Measurements from ENCODE around the gene LRRC25. TPM values are rescaled to one million over a fixed set of nuclear protein-coding genes. Genes with fewer than 3 reads are reported as not detected.
"Not testable (repeated sequence)": the region's sequence is repeated elsewhere in the genome, so short reads cannot be mapped to it uniquely, and the experiment has no call there.

Gene LRRC25
- polyA plus RNA-seq, 1 donor from 2014 or later: not detected

- no peaks in the 10 kb centered on the region for H3F3A ChIP-seq (ENCODE audit: insufficient read depth, low read length, poor library complexity, severe bottlenecking)
- H3K9ac ChIP-seq (ENCODE audit: low read length): no peak overlapping the region
- peaks cover 9% of the 10 kb centered on the region for H3K27me3 ChIP-seq (ENCODE audit: insufficient read depth, low read depth, low read length)
- H3K4me3 ChIP-seq (ENCODE audit: low read length): no peak overlapping the region
- H3K27ac ChIP-seq (ENCODE audit: low read length): no peak overlapping the region
- no peaks in the 10 kb centered on the region for H3K9me2 ChIP-seq (ENCODE audit: insufficient read depth, low read length)
- H3K79me2 ChIP-seq (replicated peaks; ENCODE audit: insufficient read depth, low read length): no peaks in the 10 kb centered on the region
- H4K20me1 ChIP-seq (ENCODE audit: insufficient read depth): no peaks in the 10 kb centered on the region
- H2AFZ ChIP-seq (ENCODE audit: low read depth, low read length): no peak overlapping the region
- no peak for TF ChIP-seq TAF1 (IDR thresholded peaks at IDR 0.05; ENCODE audit: low read depth)
- H3K36me3 ChIP-seq (ENCODE audit: insufficient read depth, low read length): no peaks in the 10 kb centered on the region
- H3K9me3 ChIP-seq (ENCODE audit: low read length): no peaks in the 10 kb centered on the region
- no peak overlapping the region for H3K4me2 ChIP-seq (ENCODE audit: low read length)
Measured at GRCh38 chr19:18385359-18385674, 12.1 kb downstream of the LRRC25 start.

DNA sequence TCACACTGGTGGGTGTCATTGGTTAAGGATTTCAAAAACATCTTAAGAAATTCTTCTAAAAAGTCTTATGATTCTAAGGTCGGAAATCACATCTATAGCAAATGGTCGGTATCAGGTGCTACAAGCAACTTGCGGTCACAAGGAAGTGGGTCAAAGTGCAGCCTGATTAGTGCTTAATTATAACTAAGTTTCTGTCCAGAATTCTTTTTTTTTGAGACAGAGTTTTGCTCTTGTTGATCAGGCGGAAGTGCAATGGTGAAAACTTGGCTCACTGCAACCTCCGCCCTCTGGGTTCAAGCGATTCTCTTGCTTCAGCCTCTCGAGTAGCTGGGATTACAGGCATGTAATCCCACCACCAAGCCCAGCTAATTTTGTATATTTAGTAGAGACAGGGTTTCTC lies 12.6 kb downstream of the LRRC25 start:
- Histone ChIP-seq H4K20me1 (ENCODE audit: insufficient read depth) (no peaks in the 10 kb centered on the region), H3K9me2 (ENCODE audit: insufficient read depth, low read length) (no peaks in the 10 kb centered on the region), H3K27ac (ENCODE audit: low read length) (no peak overlapping the region), H3K36me3 (ENCODE audit: insufficient read depth, low read length) (no peaks in the 10 kb centered on the region), H3K27me3 (ENCODE audit: insufficient read depth, low read depth, low read length) (peaks cover 9% of the 10 kb centered on the region), H3F3A (ENCODE audit: insufficient read depth, low read length, poor library complexity, severe bottlenecking) (no peaks in the 10 kb centered on the region), H3K9me3 (ENCODE audit: low read length) (no peaks in the 10 kb centered on the region), H3K4me3 (ENCODE audit: low read length) (no peak overlapping the region), H3K4me2 (ENCODE audit: low read length) (no peak overlapping the region), H3K9ac (ENCODE audit: low read length) (no peak overlapping the region), H3K79me2 (replicated peaks; ENCODE audit: insufficient read depth, low read length) (no peaks in the 10 kb centered on the region), H2AFZ (ENCODE audit: low read depth, low read length) (no peak overlapping the region)
- TF ChIP-seq RAD21 (conservative IDR thresholded peaks at IDR 0.05) (no peak), EZH2 (IDR thresholded peaks at IDR 0.05; ENCODE audit: borderline replicate concordance, insufficient read depth, low read length, poor library complexity, severe bottlenecking) (no peak), TAF1 (IDR thresholded peaks at IDR 0.05; ENCODE audit: low read depth) (no peak)

DNA sequence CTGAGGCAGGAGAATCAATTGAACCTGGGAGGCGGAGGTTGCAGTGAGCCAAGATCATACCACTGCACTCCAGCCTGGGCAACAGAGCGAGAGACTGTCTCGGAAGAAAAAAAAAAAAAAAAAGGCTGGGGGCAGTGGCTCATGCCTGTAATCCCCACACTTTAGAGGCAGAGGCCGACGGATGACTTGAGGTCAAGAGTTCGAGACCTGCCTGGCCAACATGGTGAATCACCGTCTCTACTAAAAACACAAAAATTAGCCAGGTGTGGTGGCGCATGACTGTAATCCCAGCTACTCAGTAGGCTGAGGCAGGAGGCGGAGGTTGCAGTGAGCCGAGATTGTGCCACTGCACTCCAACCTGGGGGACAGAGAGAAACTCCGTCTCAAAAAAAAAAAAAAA lies 13.8 kb downstream of the LRRC25 start:
- H3K27me3 ChIP-seq (ENCODE audit: insufficient read depth, low read depth, low read length); H3K27ac ChIP-seq (ENCODE audit: low read length): not testable (repeated sequence)

GRCh38 chr19:18380843-18381242 lies 16.6 kb downstream of the LRRC25 start:
- Histone ChIP-seq H3F3A (ENCODE audit: insufficient read depth, low read length, poor library complexity, severe bottlenecking) (no peaks in the 10 kb centered on the region), H4K20me1 (ENCODE audit: insufficient read depth) (no peaks in the 10 kb centered on the region), H3K9ac (ENCODE audit: low read length) (no peak overlapping the region), H3K4me3 (ENCODE audit: low read length) (no peak overlapping the region), H2AFZ (ENCODE audit: low read depth, low read length) (no peak overlapping the region), H3K9me2 (ENCODE audit: insufficient read depth, low read length) (no peaks in the 10 kb centered on the region), H3K27me3 (ENCODE audit: insufficient read depth, low read depth, low read length) (no peaks in the 10 kb centered on the region), H3K36me3 (ENCODE audit: insufficient read depth, low read length) (no peaks in the 10 kb centered on the region), H3K27ac (ENCODE audit: low read length) (no peak overlapping the region), H3K79me2 (replicated peaks; ENCODE audit: insufficient read depth, low read length) (no peaks in the 10 kb centered on the region), H3K4me2 (ENCODE audit: low read length) (no peak overlapping the region), H3K9me3 (ENCODE audit: low read length) (no peaks in the 10 kb centered on the region)
- TF ChIP-seq, protein P1, sequence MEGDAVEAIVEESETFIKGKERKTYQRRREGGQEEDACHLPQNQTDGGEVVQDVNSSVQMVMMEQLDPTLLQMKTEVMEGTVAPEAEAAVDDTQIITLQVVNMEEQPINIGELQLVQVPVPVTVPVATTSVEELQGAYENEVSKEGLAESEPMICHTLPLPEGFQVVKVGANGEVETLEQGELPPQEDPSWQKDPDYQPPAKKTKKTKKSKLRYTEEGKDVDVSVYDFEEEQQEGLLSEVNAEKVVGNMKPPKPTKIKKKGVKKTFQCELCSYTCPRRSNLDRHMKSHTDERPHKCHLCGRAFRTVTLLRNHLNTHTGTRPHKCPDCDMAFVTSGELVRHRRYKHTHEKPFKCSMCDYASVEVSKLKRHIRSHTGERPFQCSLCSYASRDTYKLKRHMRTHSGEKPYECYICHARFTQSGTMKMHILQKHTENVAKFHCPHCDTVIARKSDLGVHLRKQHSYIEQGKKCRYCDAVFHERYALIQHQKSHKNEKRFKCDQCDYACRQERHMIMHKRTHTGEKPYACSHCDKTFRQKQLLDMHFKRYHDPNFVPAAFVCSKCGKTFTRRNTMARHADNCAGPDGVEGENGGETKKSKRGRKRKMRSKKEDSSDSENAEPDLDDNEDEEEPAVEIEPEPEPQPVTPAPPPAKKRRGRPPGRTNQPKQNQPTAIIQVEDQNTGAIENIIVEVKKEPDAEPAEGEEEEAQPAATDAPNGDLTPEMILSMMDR (IDR thresholded peaks at IDR 0.05; ENCODE audit: poor library complexity, severe bottlenecking): no peak
- TF ChIP-seq EZH2 (IDR thresholded peaks at IDR 0.05; ENCODE audit: borderline replicate concordance, insufficient read depth, low read length, poor library complexity, severe bottlenecking) (no peak), POLR2AphosphoS5 (IDR thresholded peaks at IDR 0.05) (no peak), EP300 (conservative IDR thresholded peaks at IDR 0.05; ENCODE audit: poor library complexity, severe bottlenecking) (no peak), MXI1 (conservative IDR thresholded peaks at IDR 0.05; ENCODE audit: poor library complexity, severe bottlenecking) (no peak), TAF1 (IDR thresholded peaks at IDR 0.05; ENCODE audit: low read depth) (no peak), RAD21 (conservative IDR thresholded peaks at IDR 0.05) (no peak), SMC3 (conservative IDR thresholded peaks at IDR 0.05; ENCODE audit: poor library complexity) (no peak)
- TF ChIP-seq, protein P2, sequence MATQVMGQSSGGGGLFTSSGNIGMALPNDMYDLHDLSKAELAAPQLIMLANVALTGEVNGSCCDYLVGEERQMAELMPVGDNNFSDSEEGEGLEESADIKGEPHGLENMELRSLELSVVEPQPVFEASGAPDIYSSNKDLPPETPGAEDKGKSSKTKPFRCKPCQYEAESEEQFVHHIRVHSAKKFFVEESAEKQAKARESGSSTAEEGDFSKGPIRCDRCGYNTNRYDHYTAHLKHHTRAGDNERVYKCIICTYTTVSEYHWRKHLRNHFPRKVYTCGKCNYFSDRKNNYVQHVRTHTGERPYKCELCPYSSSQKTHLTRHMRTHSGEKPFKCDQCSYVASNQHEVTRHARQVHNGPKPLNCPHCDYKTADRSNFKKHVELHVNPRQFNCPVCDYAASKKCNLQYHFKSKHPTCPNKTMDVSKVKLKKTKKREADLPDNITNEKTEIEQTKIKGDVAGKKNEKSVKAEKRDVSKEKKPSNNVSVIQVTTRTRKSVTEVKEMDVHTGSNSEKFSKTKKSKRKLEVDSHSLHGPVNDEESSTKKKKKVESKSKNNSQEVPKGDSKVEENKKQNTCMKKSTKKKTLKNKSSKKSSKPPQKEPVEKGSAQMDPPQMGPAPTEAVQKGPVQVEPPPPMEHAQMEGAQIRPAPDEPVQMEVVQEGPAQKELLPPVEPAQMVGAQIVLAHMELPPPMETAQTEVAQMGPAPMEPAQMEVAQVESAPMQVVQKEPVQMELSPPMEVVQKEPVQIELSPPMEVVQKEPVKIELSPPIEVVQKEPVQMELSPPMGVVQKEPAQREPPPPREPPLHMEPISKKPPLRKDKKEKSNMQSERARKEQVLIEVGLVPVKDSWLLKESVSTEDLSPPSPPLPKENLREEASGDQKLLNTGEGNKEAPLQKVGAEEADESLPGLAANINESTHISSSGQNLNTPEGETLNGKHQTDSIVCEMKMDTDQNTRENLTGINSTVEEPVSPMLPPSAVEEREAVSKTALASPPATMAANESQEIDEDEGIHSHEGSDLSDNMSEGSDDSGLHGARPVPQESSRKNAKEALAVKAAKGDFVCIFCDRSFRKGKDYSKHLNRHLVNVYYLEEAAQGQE (IDR thresholded peaks at IDR 0.05; ENCODE audit: borderline replicate concordance): no peak

More for the DNA sequence above, 13.8 kb downstream of the LRRC25 start:
- not testable (repeated sequence) for H2AFZ ChIP-seq (ENCODE audit: low read depth, low read length); H3K9me2 ChIP-seq (ENCODE audit: insufficient read depth, low read length); H3K4me3 ChIP-seq (ENCODE audit: low read length); H3K4me2 ChIP-seq (ENCODE audit: low read length); H3K9me3 ChIP-seq (ENCODE audit: low read length); H3K9ac ChIP-seq (ENCODE audit: low read length); H3K79me2 ChIP-seq (replicated peaks; ENCODE audit: insufficient read depth, low read length); H3K36me3 ChIP-seq (ENCODE audit: insufficient read depth, low read length); H3F3A ChIP-seq (ENCODE audit: insufficient read depth, low read length, poor library complexity, severe bottlenecking); H4K20me1 ChIP-seq (ENCODE audit: insufficient read depth)

All from neural cell (in vitro differentiated cells).